HCT116 (cell line): ENCODE measurements around the gene GALC. TPM values are rescaled to one million over a fixed set of nuclear protein-coding genes. Genes with fewer than 3 reads are reported as not detected.

ENCODE experiments used
- ATAC-seq: fragments of 200-7000 bp; cut with Tn5 transposase; 2 replicates; pipeline ENCODE4 v1.9.1; 2020; ENCODE audit warnings: mild to moderate bottlenecking, moderate library complexity
- BruUV-seq: library from RNA; stranded (reverse); fragments of 400-500 nt; replicated peaks from 2 replicates; lab custom pipeline; 2021; lab: Mats Ljungman, UMichigan
- CTCF ChIA-PET: fragments of 300-600 bp; sonication (Branson Sonifier 250); formaldehyde crosslinking; loops from one replicate; lab custom pipeline; 2021; ENCODE audit warnings: antibody characterized with exemption; lab: Charles Lee
- POLR2A ChIA-PET: fragments of 300-600, 350-600 bp; sonication (Branson Sonifier 250); formaldehyde crosslinking; loops from one replicate; lab custom pipeline; 2021; ENCODE audit warnings: antibody characterized with exemption; lab: Charles Lee
- RAD21 ChIA-PET, 2 experiments: fragments of 300-600 bp; sonication (Branson Sonifier 250); formaldehyde crosslinking; loops; one replicate each; lab custom pipeline; 2023; ENCODE audit warnings: low total read pairs in 2 of 2; ENCODE audit not compliant: uncharacterized antibody in 2 of 2, unreplicated experiment in 2 of 2, low non-redundant PET in 1 of 2; lab: Charles Lee
- DNase-seq: peaks from one replicate; pipeline ENCODE4 v3.0.0-alpha.2; 2010; ENCODE audit warnings: low read depth, low spot score
- H2AFZ ChIP-seq: fragments of 200-600 bp; shearing (Covaris generic), sonication (generic); 2 replicates; pipeline ENCODE4 v1.6.1; 2017; ENCODE audit warnings: low read depth, mixed run types, mixed read lengths, antibody characterized with exemption, low read length; ENCODE audit not compliant: poor library complexity, severe bottlenecking
- H3K27ac ChIP-seq: 2 replicates; pipeline ENCODE4 v1.5.1; 2012; ENCODE audit warnings: low read depth, low read length
- H3K27me3 ChIP-seq: fragments of 200-600 bp; sonication (generic); 2 replicates; pipeline ENCODE4 v1.6.1; 2016; ENCODE audit warnings: mixed run types, low read length, mixed read lengths; ENCODE audit not compliant: insufficient read depth
- H3K36me3 ChIP-seq, 2 experiments: fragments of 200-500 bp in 1 of 2; fragments of 200-600 bp in 1 of 2; sonication (Bioruptor generic) in 1 of 2; sonication (generic) in 1 of 2; 2 replicates each; pipeline versions ENCODE4 v1.5.1 to v1.6.1; 2014 to 2016; ENCODE audit warnings: low read length in 2 of 2, inconsistent platforms in 1 of 2, mixed read lengths in 1 of 2, mixed run types in 1 of 2; ENCODE audit not compliant: insufficient read depth in 2 of 2, control insufficient read depth in 1 of 2
- H3K4me1 ChIP-seq, 2 experiments: fragments of 200-600 bp in 1 of 2; sonication (generic) in 1 of 2; 2 replicates each; pipeline versions ENCODE4 v1.5.1 to v1.6.1; 2012 to 2017; ENCODE audit warnings: low read length in 2 of 2, inconsistent platforms in 1 of 2, mild to moderate bottlenecking in 1 of 2, mixed read lengths in 1 of 2, mixed run types in 1 of 2, moderate library complexity in 1 of 2; ENCODE audit not compliant: insufficient read depth in 2 of 2, control insufficient read depth in 1 of 2
- H3K4me2 ChIP-seq: fragments of 200-600 bp; sonication (generic); 2 replicates; pipeline ENCODE4 v1.6.1; 2017; ENCODE audit warnings: mixed run types, low read length, mixed read lengths
- H3K4me3 ChIP-seq, 2 experiments: fragments of 200-600 bp in 1 of 2; sonication (generic) in 1 of 2; replicated peaks in 1 of 2; 2 replicates each; pipeline ENCODE4 v1.5.1; 2011 to 2016; ENCODE audit warnings: low read length in 2 of 2, control low read depth in 1 of 2, low read depth in 1 of 2, mild to moderate bottlenecking in 1 of 2, mixed read lengths in 1 of 2, mixed run types in 1 of 2
- H3K79me2 ChIP-seq: fragments of 200-600 bp; sonication (generic); 2 replicates; pipeline ENCODE4 v1.6.1; 2017; ENCODE audit warnings: mild to moderate bottlenecking, mixed run types, low read length, moderate library complexity, mixed read lengths; ENCODE audit not compliant: insufficient read depth
- H3K9ac ChIP-seq: fragments of 200-600 bp; sonication (generic); 2 replicates; pipeline ENCODE4 v1.6.1; 2016; ENCODE audit warnings: low read length, mixed read lengths
- H3K9me2 ChIP-seq: fragments of 200-600 bp; sonication (generic), shearing (Covaris generic); 2 replicates; pipeline ENCODE4 v1.6.1; 2017; ENCODE audit warnings: mixed run types, mild to moderate bottlenecking, moderate library complexity; ENCODE audit not compliant: insufficient read depth
- H3K9me3 ChIP-seq, 2 experiments: fragments of 200-500 bp in 1 of 2; fragments of 200-600 bp in 1 of 2; sonication (Bioruptor generic) in 1 of 2; sonication (generic) in 1 of 2; 2 replicates each; pipeline ENCODE4 v1.6.1; 2014 to 2017; ENCODE audit warnings: low read length in 2 of 2, mixed read lengths in 2 of 2, inconsistent platforms in 1 of 2, low read depth in 1 of 2, mild to moderate bottlenecking in 1 of 2, mixed run types in 1 of 2, moderate library complexity in 1 of 2; ENCODE audit not compliant: control insufficient read depth in 1 of 2, insufficient read depth in 1 of 2
- H4K20me1 ChIP-seq: fragments of 200-600 bp; sonication (generic), shearing (Covaris generic); 2 replicates; pipeline ENCODE4 v1.6.1; 2017; ENCODE audit warnings: mixed run types, mild to moderate bottlenecking, moderate library complexity; ENCODE audit not compliant: insufficient read depth
- CBX3 ChIP-seq: IDR thresholded peaks from 2 replicates; pipeline ENCODE4 v1.6.1; 2012; ENCODE audit warnings: low read depth
- CEBPB ChIP-seq: IDR thresholded peaks from 2 replicates; pipeline ENCODE4 v1.6.1; 2012; ENCODE audit warnings: low read depth
- JUND ChIP-seq: IDR thresholded peaks from 2 replicates; pipeline ENCODE4 v1.6.1; 2012
- SIN3A ChIP-seq: IDR thresholded peaks from 2 replicates; pipeline ENCODE4 v1.6.1; 2012; ENCODE audit warnings: low read depth
- SRF ChIP-seq: IDR thresholded peaks from 2 replicates; pipeline ENCODE4 v1.6.1; 2012; ENCODE audit warnings: low read depth
- ZFX ChIP-seq: fragments of 450-650 bp; IDR thresholded peaks from 2 replicates; pipeline ENCODE4 v1.6.1; 2017
- intact Hi-C: fragments of 100-400 bp; cut with micrococcal nuclease; formaldehyde crosslinking; loops from 2 replicates; pipeline ENCODE4 v1.10.0; 2022
- total RNA-seq: library from RNA; stranded (reverse); gene quantifications from one replicate; pipeline ENCODE4 v1.2.1, GENCODE V29; 2021; ENCODE audit not compliant: unreplicated experiment
- TF ChIP-seq, protein P1 (sequence below): IDR thresholded peaks from 2 replicates; pipeline ENCODE4 v1.6.1; 2012; ENCODE audit warnings: low read depth
- TF ChIP-seq, protein P2 (sequence below), 3 experiments: fragments of 200-600 bp in 1 of 3; sonication (generic) in 1 of 3; IDR thresholded peaks in 2 of 3; conservative IDR thresholded peaks in 1 of 3; 2 replicates each; pipeline ENCODE4 v1.5.1; 2012 to 2017; ENCODE audit warnings: low read depth in 2 of 3, low read length in 2 of 3, antibody characterized with exemption in 1 of 3, borderline replicate concordance in 1 of 3, control low read depth in 1 of 3, mild to moderate bottlenecking in 1 of 3, mixed read lengths in 1 of 3, mixed run types in 1 of 3, moderate library complexity in 1 of 3; ENCODE audit not compliant: insufficient read depth in 1 of 3

The GALC gene
- total RNA-seq, 1 experiment from 2014 or later: 0.59 TPM

DNA sequence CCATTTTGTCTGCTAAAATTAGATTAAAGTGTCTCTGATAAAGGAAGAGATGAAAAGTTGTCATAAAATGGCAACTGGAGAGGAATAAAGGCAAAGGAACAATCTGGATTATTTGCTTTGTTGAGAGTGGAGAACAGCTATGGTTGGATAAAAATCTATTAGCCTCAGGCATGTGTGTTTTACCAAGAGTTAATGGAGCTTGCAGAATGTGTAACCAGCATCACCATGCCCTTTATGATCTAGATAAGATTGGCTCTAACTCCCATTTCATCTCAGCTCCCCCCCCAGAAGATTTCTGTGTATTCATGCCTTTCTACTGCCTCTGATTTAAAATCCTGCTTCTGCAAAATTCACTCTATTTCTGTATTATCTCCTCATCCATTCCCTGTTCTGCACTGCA, 93.8 kb downstream of the GALC start (continued):
- TF ChIP-seq, protein P1, sequence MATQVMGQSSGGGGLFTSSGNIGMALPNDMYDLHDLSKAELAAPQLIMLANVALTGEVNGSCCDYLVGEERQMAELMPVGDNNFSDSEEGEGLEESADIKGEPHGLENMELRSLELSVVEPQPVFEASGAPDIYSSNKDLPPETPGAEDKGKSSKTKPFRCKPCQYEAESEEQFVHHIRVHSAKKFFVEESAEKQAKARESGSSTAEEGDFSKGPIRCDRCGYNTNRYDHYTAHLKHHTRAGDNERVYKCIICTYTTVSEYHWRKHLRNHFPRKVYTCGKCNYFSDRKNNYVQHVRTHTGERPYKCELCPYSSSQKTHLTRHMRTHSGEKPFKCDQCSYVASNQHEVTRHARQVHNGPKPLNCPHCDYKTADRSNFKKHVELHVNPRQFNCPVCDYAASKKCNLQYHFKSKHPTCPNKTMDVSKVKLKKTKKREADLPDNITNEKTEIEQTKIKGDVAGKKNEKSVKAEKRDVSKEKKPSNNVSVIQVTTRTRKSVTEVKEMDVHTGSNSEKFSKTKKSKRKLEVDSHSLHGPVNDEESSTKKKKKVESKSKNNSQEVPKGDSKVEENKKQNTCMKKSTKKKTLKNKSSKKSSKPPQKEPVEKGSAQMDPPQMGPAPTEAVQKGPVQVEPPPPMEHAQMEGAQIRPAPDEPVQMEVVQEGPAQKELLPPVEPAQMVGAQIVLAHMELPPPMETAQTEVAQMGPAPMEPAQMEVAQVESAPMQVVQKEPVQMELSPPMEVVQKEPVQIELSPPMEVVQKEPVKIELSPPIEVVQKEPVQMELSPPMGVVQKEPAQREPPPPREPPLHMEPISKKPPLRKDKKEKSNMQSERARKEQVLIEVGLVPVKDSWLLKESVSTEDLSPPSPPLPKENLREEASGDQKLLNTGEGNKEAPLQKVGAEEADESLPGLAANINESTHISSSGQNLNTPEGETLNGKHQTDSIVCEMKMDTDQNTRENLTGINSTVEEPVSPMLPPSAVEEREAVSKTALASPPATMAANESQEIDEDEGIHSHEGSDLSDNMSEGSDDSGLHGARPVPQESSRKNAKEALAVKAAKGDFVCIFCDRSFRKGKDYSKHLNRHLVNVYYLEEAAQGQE: no peak
- no peak for TF ChIP-seq SRF
- TF ChIP-seq, protein P2, sequence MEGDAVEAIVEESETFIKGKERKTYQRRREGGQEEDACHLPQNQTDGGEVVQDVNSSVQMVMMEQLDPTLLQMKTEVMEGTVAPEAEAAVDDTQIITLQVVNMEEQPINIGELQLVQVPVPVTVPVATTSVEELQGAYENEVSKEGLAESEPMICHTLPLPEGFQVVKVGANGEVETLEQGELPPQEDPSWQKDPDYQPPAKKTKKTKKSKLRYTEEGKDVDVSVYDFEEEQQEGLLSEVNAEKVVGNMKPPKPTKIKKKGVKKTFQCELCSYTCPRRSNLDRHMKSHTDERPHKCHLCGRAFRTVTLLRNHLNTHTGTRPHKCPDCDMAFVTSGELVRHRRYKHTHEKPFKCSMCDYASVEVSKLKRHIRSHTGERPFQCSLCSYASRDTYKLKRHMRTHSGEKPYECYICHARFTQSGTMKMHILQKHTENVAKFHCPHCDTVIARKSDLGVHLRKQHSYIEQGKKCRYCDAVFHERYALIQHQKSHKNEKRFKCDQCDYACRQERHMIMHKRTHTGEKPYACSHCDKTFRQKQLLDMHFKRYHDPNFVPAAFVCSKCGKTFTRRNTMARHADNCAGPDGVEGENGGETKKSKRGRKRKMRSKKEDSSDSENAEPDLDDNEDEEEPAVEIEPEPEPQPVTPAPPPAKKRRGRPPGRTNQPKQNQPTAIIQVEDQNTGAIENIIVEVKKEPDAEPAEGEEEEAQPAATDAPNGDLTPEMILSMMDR (IDR thresholded peaks at IDR 0.05 in 2 of 3, conservative IDR thresholded peaks at IDR 0.05 in 1 of 3; ENCODE audit: borderline replicate concordance in 1 of 3, insufficient read depth in 1 of 3, low read depth in 2 of 3, low read length in 2 of 3): no peak
- TF ChIP-seq ZFX: no peak
- TF ChIP-seq, all 23 proteins: peak for 0

DNA sequence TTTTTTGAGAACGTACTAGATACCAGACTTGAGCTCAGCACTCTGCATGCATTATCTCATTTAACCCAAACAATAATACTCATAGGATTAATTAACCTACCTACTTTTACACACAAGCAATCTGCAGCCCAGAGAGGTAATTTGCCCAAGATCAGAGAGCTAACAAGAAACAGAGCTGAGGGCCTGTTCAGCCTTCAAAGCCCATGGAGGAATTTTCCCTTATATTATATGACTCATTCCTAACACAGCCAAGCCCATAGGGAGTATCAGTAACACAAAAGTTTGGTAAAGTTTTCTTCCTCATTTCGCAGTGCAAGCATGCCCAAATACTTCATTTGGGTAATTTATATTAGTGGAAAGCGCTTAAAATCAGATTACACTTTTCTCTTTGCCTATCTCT, 94.7 kb downstream of the GALC start:
- no peaks in the 10 kb centered on the region for H3K36me3 ChIP-seq
- no peak for DNase-seq
- intact Hi-C loops: no loop called here
- ChIA-PET CTCF (no interaction called here), RAD21 (no interaction called here), POLR2A (no interaction called here)
- no peak overlapping the region for H3K4me3 ChIP-seq
- H3K4me1 ChIP-seq: no peaks in the 10 kb centered on the region
- H3K9me2 ChIP-seq: no peaks in the 10 kb centered on the region
- no peaks in the 10 kb centered on the region for H3K27me3 ChIP-seq
- no peak for TF ChIP-seq SIN3A
- TF ChIP-seq CEBPB: no peak
- TF ChIP-seq SRF: no peak
- TF ChIP-seq JUND: no peak
- no peak for TF ChIP-seq CBX3
- TF ChIP-seq, protein P2 (IDR thresholded peaks at IDR 0.05 in 2 of 3, conservative IDR thresholded peaks at IDR 0.05 in 1 of 3; ENCODE audit: borderline replicate concordance in 1 of 3, insufficient read depth in 1 of 3, low read depth in 2 of 3, low read length in 2 of 3): no peak
- ATAC-seq: no peak
- H3K4me2 ChIP-seq: no peak overlapping the region
- H3K27ac ChIP-seq: no peak overlapping the region
- no TSS peak for BruUV-seq
- H3K9me3 ChIP-seq: no peaks in the 10 kb centered on the region; a peak in 1 of 4 replicates
- no peak overlapping the region for H2AFZ ChIP-seq
- no peak overlapping the region for H3K9ac ChIP-seq
- H4K20me1 ChIP-seq: no peaks in the 10 kb centered on the region
- no peaks in the 10 kb centered on the region for H3K79me2 ChIP-seq
